ENCODE results near the gene KCNIP1. TPM values are rescaled to one million over a fixed set of nuclear protein-coding genes. Genes with fewer than 3 reads are reported as not detected.
A peak's percentile ranks its signal among the peaks of the same experiment; 100 is the strongest.

Gene KCNIP1
- polyA plus RNA-seq, 2 of the 4 experiments (the other 2 are of a cell fraction), result not detected

- Histone ChIP-seq H3K27ac (no peak overlapping the region), H3K4me1 (peaks cover 14% of the 10 kb centered on the region), H3K4me3 (no peak overlapping the region), H3K4me2 (no peak overlapping the region), H3K9me3 (no peaks in the 10 kb centered on the region)
- FAIRE-seq, result no peak
- peak; percentile 36 to 42 for DNase-seq (ENCODE audit: low read depth in 1 of 2, low spot score in 1 of 2)
- 85% methylated on average over 10 of the region's 10 CpGs for WGBS (ENCODE audit: missing lambda C conversion rate)
- POLR2A ChIA-PET, result no interaction called here
- CTCF ChIA-PET, result interaction anchor here (1.5 to 10.7 kb wide), 6 partner anchors 7 to 594 kb away, joined by 3 to 240 read pairs (median 7); no protein-coding TSS in a partner anchor
- TF ChIP-seq SMC3 (IDR thresholded peaks at IDR 0.05), result 0 out of 3 replicates have a peak, but pooled peaks have one; percentile 22
- peak; percentile 15 to 23; a peak in 1 of 5 replicates for TF ChIP-seq RAD21 (conservative IDR thresholded peaks at IDR 0.05 in 1 of 2, IDR thresholded peaks at IDR 0.05 in 1 of 2)
- TF ChIP-seq ZC3H11A (IDR thresholded peaks at IDR 0.05), result no peak
- peak; percentile 26; the same call in 1 of the 3 replicates for TF ChIP-seq CTCF (IDR thresholded peaks at IDR 0.05)
- no peak for TF ChIP-seq NR3C1 (IDR thresholded peaks at IDR 0.05)
- TF ChIP-seq, protein P1, sequence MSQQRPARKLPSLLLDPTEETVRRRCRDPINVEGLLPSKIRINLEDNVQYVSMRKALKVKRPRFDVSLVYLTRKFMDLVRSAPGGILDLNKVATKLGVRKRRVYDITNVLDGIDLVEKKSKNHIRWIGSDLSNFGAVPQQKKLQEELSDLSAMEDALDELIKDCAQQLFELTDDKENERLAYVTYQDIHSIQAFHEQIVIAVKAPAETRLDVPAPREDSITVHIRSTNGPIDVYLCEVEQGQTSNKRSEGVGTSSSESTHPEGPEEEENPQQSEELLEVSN (IDR thresholded peaks at IDR 0.05; ENCODE audit: borderline replicate concordance, low read depth), result no peak
- TF ChIP-seq TFCP2L1 (CRISPR knock-in tag; IDR thresholded peaks at IDR 0.05), result no peak
- no peak for TF ChIP-seq RARB (CRISPR knock-in tag; IDR thresholded peaks at IDR 0.05)
- ATAC-seq, result peak in 1 of 2 experiments; percentile 60; a peak in 3 of 6 replicates
These were observed 244.0 kb downstream of the KCNIP1 start for GRCh38 chr5:170747851-170748250.

DNA sequence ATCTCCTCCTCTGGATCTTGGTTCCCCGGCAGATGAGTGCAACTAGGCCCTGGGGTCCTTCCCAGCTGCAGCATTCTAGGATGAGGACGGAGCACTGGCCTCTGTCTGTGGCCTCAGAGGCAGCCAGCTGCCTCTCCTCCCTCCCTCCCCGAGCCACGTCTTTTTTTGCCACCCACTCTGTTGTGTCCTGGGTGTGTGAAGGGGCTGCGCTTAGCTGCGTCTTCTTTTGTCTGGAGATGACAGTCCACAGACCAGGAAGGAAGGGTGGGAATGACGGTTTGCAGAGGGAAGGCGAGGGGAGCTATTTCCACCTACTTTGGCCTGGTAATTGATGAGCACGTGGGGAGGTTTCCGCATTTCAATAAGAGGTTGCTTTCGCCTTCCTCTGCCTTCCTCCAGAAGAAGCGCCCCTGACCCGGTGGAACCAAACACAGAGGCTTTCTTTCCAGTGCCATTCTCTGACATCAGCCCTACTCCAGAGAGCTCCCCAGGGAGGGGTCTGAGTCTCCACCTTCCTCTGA, 245.2 kb downstream of the KCNIP1 start:
- FAIRE-seq (no peak), DNase-seq (ENCODE audit: low read depth in 1 of 2, low spot score in 1 of 2) (no peak), ATAC-seq (no peak)
- no peaks in the 10 kb centered on the region for H3K9me3 ChIP-seq
- TF ChIP-seq MAFK (IDR thresholded peaks at IDR 0.05; ENCODE audit: partially characterized antibody), result no peak
- TF ChIP-seq, protein P2, sequence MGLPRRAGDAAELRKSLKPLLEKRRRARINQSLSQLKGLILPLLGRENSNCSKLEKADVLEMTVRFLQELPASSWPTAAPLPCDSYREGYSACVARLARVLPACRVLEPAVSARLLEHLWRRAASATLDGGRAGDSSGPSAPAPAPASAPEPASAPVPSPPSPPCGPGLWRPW (IDR thresholded peaks at IDR 0.05), result no peak
- no peak for TF ChIP-seq MAX (IDR thresholded peaks at IDR 0.05)
- no peak for TF ChIP-seq FOXS1 (CRISPR knock-in tag; IDR thresholded peaks at IDR 0.05)
- TF ChIP-seq RFX5 (IDR thresholded peaks at IDR 0.05), result no peak
- TF ChIP-seq, protein P1 (IDR thresholded peaks at IDR 0.05; ENCODE audit: borderline replicate concordance, low read depth), result no peak
- TF ChIP-seq SMC3 (IDR thresholded peaks at IDR 0.05), result no peak
- TF ChIP-seq HOXB13 (CRISPR knock-in tag; IDR thresholded peaks at IDR 0.05; ENCODE audit: low read depth), result no peak
- no peak for TF ChIP-seq HDAC2 (IDR thresholded peaks at IDR 0.05)
- H3K27ac ChIP-seq, result no peak overlapping the region
- WGBS (ENCODE audit: missing lambda C conversion rate), result 79% methylated on average over 13 of the region's 13 CpGs
- H3K4me2 ChIP-seq, result no peak overlapping the region
- ChIA-PET POLR2A (no interaction called here), CTCF (interaction anchor here (0.8 to 10.7 kb wide), 9 partner anchors 8 to 593 kb away, joined by 3 to 240 read pairs (median 5); no protein-coding TSS in a partner anchor)
- H3K4me3 ChIP-seq, result no peak overlapping the region
- peaks cover 12% of the 10 kb centered on the region for H3K4me1 ChIP-seq

DNA sequence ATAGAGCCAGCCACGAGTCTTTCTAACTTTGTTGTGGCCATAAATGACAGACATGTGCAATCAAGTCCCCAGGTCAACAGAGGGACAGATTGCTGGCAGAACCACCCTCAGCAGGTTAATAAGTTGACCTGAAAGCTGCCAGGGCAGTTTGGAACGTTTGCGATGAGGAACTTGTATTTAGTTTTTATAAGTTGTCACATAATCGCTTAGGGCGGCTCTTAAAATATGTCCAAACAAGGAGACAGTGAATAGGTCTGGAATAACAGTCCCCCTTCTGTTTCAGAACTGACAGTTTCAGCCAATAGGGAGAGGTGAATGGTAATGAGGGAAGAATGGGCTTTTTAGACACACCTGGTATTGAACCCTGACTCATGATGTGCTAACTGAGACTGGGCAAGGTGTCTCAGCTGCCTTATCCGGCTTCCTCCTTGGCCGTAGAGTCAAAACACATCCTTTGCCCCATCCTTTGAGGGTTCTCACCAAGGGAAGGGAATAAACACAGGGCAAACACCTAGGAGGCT, 246.2 kb downstream of the KCNIP1 start:
- DNase-seq (ENCODE audit: low read depth in 1 of 2, low spot score in 1 of 2) (no peak), ATAC-seq (no peak), FAIRE-seq (no peak)
- ChIA-PET POLR2A (no interaction called here), CTCF (interaction anchor here (0.8 to 10.7 kb wide), 6 partner anchors 23 to 592 kb away, joined by 3 to 240 read pairs (median 6); no protein-coding TSS in a partner anchor)
- 63% methylated on average over 7 of the region's 7 CpGs for WGBS (ENCODE audit: missing lambda C conversion rate)
- peaks cover 6% of the 10 kb centered on the region; the same call in 1 of the 3 replicates for H3K4me1 ChIP-seq
- H3K27ac ChIP-seq, result no peak overlapping the region
- H3K9me3 ChIP-seq, result no peaks in the 10 kb centered on the region
- no peak for TF ChIP-seq HOXB5 (CRISPR knock-in tag; IDR thresholded peaks at IDR 0.05)
- TF ChIP-seq ZC3H11A (IDR thresholded peaks at IDR 0.05), result no peak
- no peak for TF ChIP-seq RAD21 (conservative IDR thresholded peaks at IDR 0.05 in 1 of 2, IDR thresholded peaks at IDR 0.05 in 1 of 2)
- H3K4me2 ChIP-seq, result no peak overlapping the region
- no peak overlapping the region for H3K4me3 ChIP-seq
